ENCODE measurements around the gene GFM1.

GRCh38 chr3:158732856-158733200, 88.5 kb downstream of the GFM1 start:
- TF ChIP-seq CTCF (IDR thresholded peaks at IDR 0.05) (no peak), POLR2A (IDR thresholded peaks at IDR 0.05) (no peak)
